ENCODE measurements around the gene ADCY1. TPM values are rescaled to one million over a fixed set of nuclear protein-coding genes. Genes with fewer than 3 reads are reported as not detected.

Gene ADCY1
- total RNA-seq, 1 experiment from 2014 or later, result not detected

GRCh38 chr7:45583296-45583695 is 9.1 kb downstream of the ADCY1 start:
- H3K36me3 ChIP-seq, result no peaks in the 10 kb centered on the region
- H3K27ac ChIP-seq, result no peak overlapping the region
- H3K9me3 ChIP-seq (replicated peaks), result no peaks in the 10 kb centered on the region
- H3K4me1 ChIP-seq, result no peaks in the 10 kb centered on the region
- DNase-seq, result no peak
- no peak overlapping the region for H3K4me3 ChIP-seq
- peaks cover 9% of the 10 kb centered on the region for H3K27me3 ChIP-seq

GRCh38 chr7:45584261-45585210 is 10.4 kb downstream of the ADCY1 start:
- Histone ChIP-seq H3K36me3 (no peaks in the 10 kb centered on the region), H3K9me3 (replicated peaks) (no peaks in the 10 kb centered on the region), H3K4me3 (no peak overlapping the region), H3K4me1 (no peaks in the 10 kb centered on the region), H3K27me3 (peaks cover 17% of the 10 kb centered on the region), H3K27ac (no peak overlapping the region)
- DNase-seq, result no peak

GRCh38 chr7:45585628-45586027 is 11.5 kb downstream of the ADCY1 start:
- Histone ChIP-seq H3K4me3 (no peak overlapping the region), H3K27ac (no peak overlapping the region), H3K36me3 (no peaks in the 10 kb centered on the region), H3K9me3 (replicated peaks) (no peaks in the 10 kb centered on the region), H3K4me1 (no peaks in the 10 kb centered on the region), H3K27me3 (peaks cover 21% of the 10 kb centered on the region)
- DNase-seq, result no peak

- no peaks in the 10 kb centered on the region for H3K4me1 ChIP-seq
- peaks cover 31% of the 10 kb centered on the region for H3K27me3 ChIP-seq
- no peak overlapping the region for H3K4me3 ChIP-seq
- no peak overlapping the region for H3K27ac ChIP-seq
- H3K9me3 ChIP-seq (replicated peaks), result no peaks in the 10 kb centered on the region
- H3K36me3 ChIP-seq, result no peaks in the 10 kb centered on the region
- no peak for DNase-seq
These were observed 12.7 kb downstream of the ADCY1 start for GRCh38 chr7:45586542-45587520.

- no peaks in the 10 kb centered on the region for H3K9me3 ChIP-seq (replicated peaks)
- no peaks in the 10 kb centered on the region for H3K4me1 ChIP-seq
- DNase-seq, result no peak
- H3K27ac ChIP-seq, result no peak overlapping the region
- peaks cover 35% of the 10 kb centered on the region for H3K27me3 ChIP-seq
- H3K4me3 ChIP-seq, result no peak overlapping the region
- H3K36me3 ChIP-seq, result no peaks in the 10 kb centered on the region
These were observed 14.3 kb downstream of the ADCY1 start for GRCh38 chr7:45588466-45588865.

- no peaks in the 10 kb centered on the region for H3K4me1 ChIP-seq
- H3K27ac ChIP-seq, result no peak overlapping the region
- peaks cover 40% of the 10 kb centered on the region for H3K27me3 ChIP-seq
- no peak for DNase-seq
- H3K4me3 ChIP-seq, result no peak overlapping the region
- no peaks in the 10 kb centered on the region for H3K9me3 ChIP-seq (replicated peaks)
- H3K36me3 ChIP-seq, result no peaks in the 10 kb centered on the region
These were observed 14.9 kb downstream of the ADCY1 start for GRCh38 chr7:45589061-45589460.

- Histone ChIP-seq H3K27ac (no peak overlapping the region), H3K27me3 (peaks cover 50% of the 10 kb centered on the region), H3K4me1 (no peaks in the 10 kb centered on the region), H3K36me3 (no peaks in the 10 kb centered on the region), H3K9me3 (replicated peaks) (no peaks in the 10 kb centered on the region), H3K4me3 (no peak overlapping the region)
- DNase-seq, result no peak
These were observed 15.9 kb downstream of the ADCY1 start for GRCh38 chr7:45589915-45590678.

GRCh38 chr7:45590679-45591057 is 16.5 kb downstream of the ADCY1 start:
- no peaks in the 10 kb centered on the region for H3K4me1 ChIP-seq
- no peak overlapping the region for H3K4me3 ChIP-seq
- DNase-seq, result no peak
- H3K27me3 ChIP-seq, result peaks cover 50% of the 10 kb centered on the region
- H3K9me3 ChIP-seq (replicated peaks), result no peaks in the 10 kb centered on the region
- H3K36me3 ChIP-seq, result no peaks in the 10 kb centered on the region
- H3K27ac ChIP-seq, result no peak overlapping the region

GRCh38 chr7:45591101-45591906 is 17.1 kb downstream of the ADCY1 start:
- Histone ChIP-seq H3K4me3 (no peak overlapping the region), H3K36me3 (no peaks in the 10 kb centered on the region), H3K27ac (no peak overlapping the region), H3K9me3 (replicated peaks) (no peaks in the 10 kb centered on the region), H3K4me1 (no peaks in the 10 kb centered on the region), H3K27me3 (peaks cover 55% of the 10 kb centered on the region)
- no peak for DNase-seq

GRCh38 chr7:45592230-45592991 is 18.2 kb downstream of the ADCY1 start:
- Histone ChIP-seq H3K27me3 (peaks cover 58% of the 10 kb centered on the region), H3K4me3 (no peak overlapping the region), H3K9me3 (replicated peaks) (no peaks in the 10 kb centered on the region), H3K4me1 (no peaks in the 10 kb centered on the region), H3K36me3 (no peaks in the 10 kb centered on the region), H3K27ac (no peak overlapping the region)
- no peak for DNase-seq

GRCh38 chr7:45593121-45593541 is 19.0 kb downstream of the ADCY1 start:
- no peak for DNase-seq
- Histone ChIP-seq H3K27me3 (peaks cover 57% of the 10 kb centered on the region), H3K4me3 (no peak overlapping the region), H3K9me3 (replicated peaks) (no peaks in the 10 kb centered on the region), H3K27ac (no peak overlapping the region), H3K4me1 (no peaks in the 10 kb centered on the region), H3K36me3 (no peaks in the 10 kb centered on the region)

- H3K36me3 ChIP-seq, result no peaks in the 10 kb centered on the region
- H3K27ac ChIP-seq, result no peak overlapping the region
- no peaks in the 10 kb centered on the region for H3K4me1 ChIP-seq
- no peak for DNase-seq
- no peaks in the 10 kb centered on the region for H3K9me3 ChIP-seq (replicated peaks)
- H3K4me3 ChIP-seq, result no peak overlapping the region
- H3K27me3 ChIP-seq, result peaks cover 58% of the 10 kb centered on the region
These were observed 19.7 kb downstream of the ADCY1 start for GRCh38 chr7:45593877-45594276.

All from SJCRH30 (cell line).